NCI-H1105 treated with DMSO at 0.1 percent for 48 hours (cell line): Measurements from ENCODE around the gene RBMS3.
"Not testable (repeated sequence)": the region's sequence is repeated elsewhere in the genome, so short reads cannot be mapped to it uniquely, and the experiment has no call there.

Experiments used
- DNase-seq: peaks from one replicate; lab custom pipeline; 2025; lab: John Stamatoyannopoulos, UW

Gene RBMS3

GRCh38 chr3:29777869-29778268 lies 497.0 kb downstream of the RBMS3 start:
- no peak for DNase-seq

GRCh38 chr3:29789686-29790085 lies 508.8 kb downstream of the RBMS3 start:
- DNase-seq = no peak

- DNase-seq = no peak
These were observed 515.9 kb downstream of the RBMS3 start for GRCh38 chr3:29796808-29797207.

- no peak for DNase-seq
These were observed 521.2 kb downstream of the RBMS3 start for GRCh38 chr3:29802057-29802456.

- DNase-seq = no peak
These were observed 523.2 kb downstream of the RBMS3 start for GRCh38 chr3:29804044-29804443.

GRCh38 chr3:29805757-29806156 lies 524.9 kb downstream of the RBMS3 start:
- no peak for DNase-seq

GRCh38 chr3:29808324-29808723 lies 527.5 kb downstream of the RBMS3 start:
- not testable (repeated sequence) for DNase-seq

GRCh38 chr3:29822071-29822470 lies 541.2 kb downstream of the RBMS3 start:
- DNase-seq = no peak

- DNase-seq = no peak
These were observed 542.4 kb downstream of the RBMS3 start for GRCh38 chr3:29823233-29823632.

GRCh38 chr3:29826712-29827111 lies 545.8 kb downstream of the RBMS3 start:
- DNase-seq = no peak

GRCh38 chr3:29827756-29828155 lies 546.9 kb downstream of the RBMS3 start:
- DNase-seq = no peak

- no peak for DNase-seq
These were observed 548.5 kb downstream of the RBMS3 start for GRCh38 chr3:29829340-29829739.

GRCh38 chr3:29850641-29851040 lies 569.8 kb downstream of the RBMS3 start:
- DNase-seq = no peak

GRCh38 chr3:29852767-29853166 lies 571.9 kb downstream of the RBMS3 start:
- DNase-seq = no peak

GRCh38 chr3:29853841-29854397 lies 573.0 kb downstream of the RBMS3 start:
- no peak for DNase-seq

GRCh38 chr3:29854821-29855220 lies 574.0 kb downstream of the RBMS3 start:
- DNase-seq = no peak

- no peak for DNase-seq
These were observed 578.9 kb downstream of the RBMS3 start for GRCh38 chr3:29859726-29860270.

- no peak for DNase-seq
These were observed 583.9 kb downstream of the RBMS3 start for GRCh38 chr3:29864809-29865208.

- DNase-seq = no peak
These were observed 587.8 kb downstream of the RBMS3 start for GRCh38 chr3:29868543-29869101.

GRCh38 chr3:29870136-29870535 lies 589.3 kb downstream of the RBMS3 start:
- DNase-seq = no peak

- DNase-seq = no peak
These were observed 590.2 kb downstream of the RBMS3 start for GRCh38 chr3:29871087-29871486.

GRCh38 chr3:29880809-29881208 lies 599.9 kb downstream of the RBMS3 start:
- DNase-seq = no peak

- DNase-seq = no peak
These were observed 606.6 kb downstream of the RBMS3 start for GRCh38 chr3:29887451-29887850.

- DNase-seq = no peak
These were observed 608.3 kb downstream of the RBMS3 start for GRCh38 chr3:29889215-29889614.
